NCI-H1930 (cell line): ENCODE data around the gene INSC.
"Not testable (repeated sequence)": the region's sequence is repeated elsewhere in the genome, so short reads cannot be mapped to it uniquely, and the experiment has no call there.

Source experiments
- DNase-seq, 2 experiments: peaks; one replicate each; lab custom pipeline; 2025; lab: John Stamatoyannopoulos, UW

Gene INSC

GRCh38 chr11:15114501-15115475 is at the start of gene INSC:
Gene INSC (plus strand): TSS chr11:15114923. CDS start chr11:15149175, 34,252 bp downstream.
- no peak for DNase-seq

- not testable (repeated sequence) for DNase-seq
These were observed 45.0 kb upstream of the INSC start for GRCh38 chr11:15069751-15070150.

- DNase-seq = no peak
These were observed 43.0 kb upstream of the INSC start for GRCh38 chr11:15071556-15072255.

GRCh38 chr11:15072551-15073143 is 42.1 kb upstream of the INSC start:
- no peak for DNase-seq

- DNase-seq = peak; percentile 69 to 75
These were observed 41.1 kb upstream of the INSC start, which contains the start of gene CALCB for GRCh38 chr11:15073361-15074205. Gene CALCB (plus strand): TSS chr11:15073593. CDS start chr11:15074719, 1,126 bp downstream.

GRCh38 chr11:15074206-15075161 is 40.2 kb upstream of the INSC start:
- DNase-seq = peak; percentile 86 to 88

GRCh38 chr11:15075162-15075526 is 39.6 kb upstream of the INSC start:
- DNase-seq = no peak

- no peak for DNase-seq
These were observed 23.5 kb upstream of the INSC start for GRCh38 chr11:15091175-15091574.

GRCh38 chr11:15091625-15092024 is 23.1 kb upstream of the INSC start:
- DNase-seq = no peak

- no peak for DNase-seq
These were observed 21.3 kb upstream of the INSC start for GRCh38 chr11:15093432-15093831.

- no peak for DNase-seq
These were observed 18.9 kb upstream of the INSC start for GRCh38 chr11:15095736-15096228.

- DNase-seq = no peak
These were observed 17.3 kb upstream of the INSC start for GRCh38 chr11:15097411-15097810.

GRCh38 chr11:15099267-15099666 is 15.5 kb upstream of the INSC start:
- DNase-seq = no peak

GRCh38 chr11:15101072-15101709 is 13.5 kb upstream of the INSC start:
- DNase-seq = peak in 1 of 2 experiments; percentile 61

- no peak for DNase-seq
These were observed 10.6 kb upstream of the INSC start for GRCh38 chr11:15104166-15104565.

GRCh38 chr11:15106201-15106965 is 8.3 kb upstream of the INSC start:
- DNase-seq = no peak

GRCh38 chr11:15107730-15108515 is 6.8 kb upstream of the INSC start:
- no peak for DNase-seq

- no peak for DNase-seq
These were observed 6.1 kb upstream of the INSC start for GRCh38 chr11:15108592-15109130.
